Fibroblast of lung (primary cell): ENCODE measurements around the gene PLB1. TPM values are rescaled to one million over a fixed set of nuclear protein-coding genes. Genes with fewer than 3 reads are reported as not detected.

Source experiments
- DNase-seq, 2 donors: peaks; one replicate each; pipeline versions ENCODE4 v3.0.0 to v3.0.0-alpha.2; 2010; ENCODE audit warnings: low read depth in 2 of 2
- H2AFZ ChIP-seq: 2 replicates; pipeline ENCODE4 v1.5.1; 2012; ENCODE audit warnings: low read length, control low read depth, inconsistent platforms
- H3K27ac ChIP-seq: 2 replicates; pipeline ENCODE4 v1.5.1; 2011; ENCODE audit warnings: low read length, control low read depth; ENCODE audit not compliant: insufficient read depth
- H3K27me3 ChIP-seq: 2 replicates; pipeline ENCODE4 v1.5.1; 2011; ENCODE audit warnings: mild to moderate bottlenecking, low read length; ENCODE audit not compliant: control insufficient read depth, insufficient read depth
- H3K36me3 ChIP-seq: 2 replicates; pipeline ENCODE4 v1.5.1; 2011; ENCODE audit warnings: low read length; ENCODE audit not compliant: control insufficient read depth, insufficient read depth
- H3K4me1 ChIP-seq: 2 replicates; pipeline ENCODE4 v1.5.1; 2011; ENCODE audit warnings: low read length; ENCODE audit not compliant: control insufficient read depth, insufficient read depth; ENCODE audit errors: extremely low read depth
- H3K4me2 ChIP-seq: 2 replicates; pipeline ENCODE4 v1.5.1; 2011; ENCODE audit warnings: low read length, control low read depth; ENCODE audit not compliant: insufficient read depth; ENCODE audit errors: extremely low read depth
- H3K4me3 ChIP-seq, 4 experiments: fragments of 200-600 bp in 1 of 4; sonication (generic) in 1 of 4; replicated peaks in 1 of 4; 2 replicates each; pipeline ENCODE4 v1.5.1; 2011 to 2016; ENCODE audit warnings: low read length in 4 of 4, low read depth in 3 of 4, mild to moderate bottlenecking in 3 of 4, control low read depth in 2 of 4, inconsistent platforms in 1 of 4, mixed read lengths in 1 of 4; ENCODE audit not compliant: insufficient read depth in 1 of 4; ENCODE audit errors: control extremely low read depth in 1 of 4
- H3K79me2 ChIP-seq: 2 replicates; pipeline ENCODE4 v1.5.1; 2012; ENCODE audit warnings: mild to moderate bottlenecking, low read length, inconsistent platforms; ENCODE audit not compliant: control insufficient read depth, insufficient read depth
- H3K9ac ChIP-seq: 2 replicates; pipeline ENCODE4 v1.5.1; 2011; ENCODE audit warnings: mild to moderate bottlenecking, low read length, control low read depth; ENCODE audit not compliant: insufficient read depth
- H3K9me3 ChIP-seq: 2 replicates; pipeline ENCODE4 v1.5.1; 2012; ENCODE audit warnings: low read depth, low read length; ENCODE audit not compliant: control insufficient read depth, insufficient read depth
- H4K20me1 ChIP-seq: 2 replicates; pipeline ENCODE4 v1.5.1; 2011; ENCODE audit warnings: low read length; ENCODE audit not compliant: control insufficient read depth, insufficient read depth; ENCODE audit errors: extremely low read depth
- CTCF ChIP-seq, 2 donors: IDR thresholded peaks in 1 of 2; conservative IDR thresholded peaks in 1 of 2; 1 replicate in 1 of 2; 2 replicates in 1 of 2; pipeline ENCODE4 v1.5.1; 2011 to 2012; ENCODE audit warnings: low read length in 2 of 2, control low read depth in 1 of 2, inconsistent platforms in 1 of 2, low read depth in 1 of 2, mild to moderate bottlenecking in 1 of 2
- EZH2 ChIP-seq: IDR thresholded peaks from 2 replicates; pipeline ENCODE4 v1.5.1; 2012; ENCODE audit warnings: low read length, control low read depth, mild to moderate bottlenecking; ENCODE audit errors: missing control alignments
- polyA plus RNA-seq, 2 donors: library from polyadenylated mRNA; depleted of rRNA in 1 of 2; stranded (reverse) in 1 of 2; unstranded in 1 of 2; fragments of >200 nt; gene quantifications; 2 replicates each; pipeline ENCODE4 v1.2.1, GENCODE V29; 2011 to 2012; ENCODE audit warnings: missing spikeins in 1 of 2
- total RNA-seq: library from RNA; depleted of rRNA; stranded (reverse); fragments of >200 nt; gene quantifications from 2 replicates; pipeline ENCODE4 v1.2.1, GENCODE V29; 2014

Gene PLB1
- total and polyA plus RNA-seq, 2 donors (not counting 1 experiment from before 2014, with no cell fraction given): 0.70 to 1.8 TPM

- no peaks in the 10 kb centered on the region for H3K4me1 ChIP-seq
- TF ChIP-seq EZH2 (no peak), CTCF (conservative IDR thresholded peaks at IDR 0.05 in 1 of 2, IDR thresholded peaks at IDR 0.05 in 1 of 2; ENCODE audit: low read depth in 1 of 2, low read length in 2 of 2) (no peak)
- H3K27ac ChIP-seq: no peak overlapping the region
- H3K79me2 ChIP-seq: no peaks in the 10 kb centered on the region
- DNase-seq: no peak
- no peak overlapping the region for H3K4me3 ChIP-seq
- no peak overlapping the region for H3K4me2 ChIP-seq
- no peaks in the 10 kb centered on the region for H3K9me3 ChIP-seq
- H2AFZ ChIP-seq: no peak overlapping the region
- no peaks in the 10 kb centered on the region for H4K20me1 ChIP-seq
- H3K27me3 ChIP-seq: no peaks in the 10 kb centered on the region
- no peak overlapping the region for H3K9ac ChIP-seq
- no peaks in the 10 kb centered on the region for H3K36me3 ChIP-seq
Measured at GRCh38 chr2:28480403-28481049, 15.3 kb upstream of the PLB1 start.

GRCh38 chr2:28481905-28482304 is 14.0 kb upstream of the PLB1 start:
- no peak overlapping the region for H2AFZ ChIP-seq
- peaks cover 7% of the 10 kb centered on the region for H3K27me3 ChIP-seq
- H3K4me1 ChIP-seq: no peaks in the 10 kb centered on the region
- no peaks in the 10 kb centered on the region for H3K79me2 ChIP-seq
- no peak for TF ChIP-seq EZH2
- TF ChIP-seq CTCF (conservative IDR thresholded peaks at IDR 0.05 in 1 of 2, IDR thresholded peaks at IDR 0.05 in 1 of 2; ENCODE audit: low read depth in 1 of 2, low read length in 2 of 2): no peak
- DNase-seq: no peak
- no peak overlapping the region for H3K27ac ChIP-seq
- H3K4me2 ChIP-seq: no peak overlapping the region
- no peak overlapping the region for H3K4me3 ChIP-seq
- no peak overlapping the region for H3K9ac ChIP-seq
- no peaks in the 10 kb centered on the region for H3K9me3 ChIP-seq
- no peaks in the 10 kb centered on the region for H3K36me3 ChIP-seq
- no peaks in the 10 kb centered on the region for H4K20me1 ChIP-seq

- Histone ChIP-seq H3K4me1 (no peaks in the 10 kb centered on the region), H3K27ac (no peak overlapping the region), H4K20me1 (no peaks in the 10 kb centered on the region), H3K27me3 (peaks cover 9% of the 10 kb centered on the region), H3K79me2 (no peaks in the 10 kb centered on the region), H3K36me3 (no peaks in the 10 kb centered on the region), H3K9me3 (no peaks in the 10 kb centered on the region), H2AFZ (no peak overlapping the region), H3K9ac (no peak overlapping the region), H3K4me2 (no peak overlapping the region), H3K4me3 (no peak overlapping the region)
- no peak for DNase-seq
- TF ChIP-seq EZH2 (no peak), CTCF (conservative IDR thresholded peaks at IDR 0.05 in 1 of 2, IDR thresholded peaks at IDR 0.05 in 1 of 2; ENCODE audit: low read depth in 1 of 2, low read length in 2 of 2) (no peak)
Measured at GRCh38 chr2:28484835-28485234, 11.0 kb upstream of the PLB1 start.
